NCI-H2196 (cell line): Measurements from ENCODE around the gene HAL.
"Not testable (repeated sequence)": the region's sequence is repeated elsewhere in the genome, so short reads cannot be mapped to it uniquely, and the experiment has no call there.

Source experiments
- DNase-seq: peaks from one replicate; lab custom pipeline; 2025; ENCODE audit not compliant: unreplicated experiment; lab: John Stamatoyannopoulos, UW

The HAL gene

GRCh38 chr12:95978351-95978750 lies 17.8 kb downstream of the HAL start:
- DNase-seq = no peak

GRCh38 chr12:95977764-95978305 lies 18.3 kb downstream of the HAL start:
- DNase-seq = no peak

- DNase-seq = no peak
Observed at GRCh38 chr12:95976416-95976832, 19.7 kb downstream of the HAL start.

DNA sequence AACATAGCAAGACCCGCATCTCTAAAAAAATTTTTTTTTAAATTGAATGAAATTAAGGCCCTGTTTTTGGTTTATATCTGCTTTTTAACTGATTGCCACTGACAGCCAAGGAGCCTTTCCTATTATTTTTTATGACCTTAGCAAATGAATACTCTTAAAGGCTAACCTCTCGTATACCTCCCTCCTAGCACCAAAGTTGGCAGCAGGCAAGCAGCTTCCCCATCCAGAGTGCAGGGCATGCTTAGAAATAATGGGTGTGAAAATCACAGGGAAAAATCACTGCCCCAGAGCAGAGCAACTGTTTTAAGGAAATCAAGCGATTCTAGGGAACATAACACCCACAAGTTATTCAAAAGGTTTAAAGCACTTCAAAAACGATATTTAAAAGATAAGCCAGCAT lies 20.7 kb downstream of the HAL start:
- DNase-seq = no peak

GRCh38 chr12:95974358-95974757 lies 21.8 kb downstream of the HAL start:
- no peak for DNase-seq

- DNase-seq = no peak
Observed at GRCh38 chr12:95972832-95973456, 23.2 kb downstream of the HAL start.

DNA sequence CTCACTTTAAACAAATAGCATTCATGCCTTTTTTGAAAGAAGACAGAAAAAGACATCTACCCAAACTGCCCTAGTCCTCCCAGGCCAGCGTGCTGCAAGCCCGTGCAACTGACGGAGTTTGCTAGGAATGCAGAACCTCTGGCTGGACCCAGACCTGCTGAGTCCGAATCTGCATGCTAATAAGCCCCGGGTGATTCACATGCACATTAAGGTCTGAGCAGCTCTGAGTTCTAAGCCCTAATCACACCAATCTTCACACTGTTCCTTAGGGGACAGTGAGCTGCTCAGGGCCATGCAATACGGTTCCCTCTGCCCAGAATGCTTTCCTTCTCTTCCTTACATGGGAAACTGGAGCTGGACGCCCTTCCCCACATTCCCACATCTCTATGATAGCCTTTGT lies 25.2 kb downstream of the HAL start:
- DNase-seq = no peak

- not testable (repeated sequence) for DNase-seq
Observed at GRCh38 chr12:95969116-95969515, 27.0 kb downstream of the HAL start.

DNA sequence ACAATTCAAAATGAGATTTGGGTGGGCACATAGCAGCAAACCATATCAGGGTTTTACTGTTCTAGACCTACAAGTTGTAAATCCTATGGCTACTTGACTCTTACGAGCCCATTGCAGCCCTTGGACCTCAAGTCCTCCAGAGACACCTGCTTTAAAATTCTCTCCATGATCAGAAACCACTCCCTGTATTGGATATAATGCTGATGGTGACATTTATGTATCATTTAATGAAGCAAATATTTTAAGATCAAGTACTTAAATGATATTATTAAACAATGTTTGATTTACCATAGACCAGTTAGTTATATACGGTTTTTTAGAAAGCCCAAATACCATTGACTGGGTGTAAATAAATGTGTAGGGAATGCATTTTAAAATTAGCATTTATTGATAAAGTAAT lies 28.8 kb downstream of the HAL start:
- no peak for DNase-seq

DNA sequence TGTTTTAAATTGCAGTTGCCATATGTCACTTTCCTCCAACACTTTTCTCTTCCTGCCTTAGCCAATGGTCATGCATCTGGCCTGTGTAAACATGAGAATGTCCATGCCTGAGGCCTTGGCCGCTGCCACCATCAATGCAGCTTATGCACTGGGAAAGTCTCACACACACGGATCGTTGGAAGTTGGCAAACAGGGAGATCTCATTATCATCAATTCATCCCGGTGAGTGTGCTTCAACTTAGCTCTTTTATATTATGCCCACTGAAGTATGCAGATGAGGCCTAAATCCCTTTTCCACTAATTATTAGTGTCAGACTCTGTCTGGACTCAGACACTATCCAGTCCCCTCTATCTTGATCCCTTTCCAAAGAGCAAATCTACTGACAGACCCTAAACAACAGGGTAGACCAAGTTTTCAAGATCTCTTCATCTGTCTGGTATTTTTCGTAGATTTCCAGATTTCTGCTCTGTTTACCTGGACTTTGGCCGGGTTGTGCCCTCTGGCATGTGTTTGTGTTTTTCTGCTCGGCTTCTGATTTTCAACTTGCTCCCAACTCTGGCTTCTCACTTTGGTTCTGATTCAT lies 29.8 kb downstream of the HAL start:
- no peak for DNase-seq

GRCh38 chr12:95963096-95963495 lies 33.0 kb downstream of the HAL start:
- DNase-seq = no peak

- no peak for DNase-seq
Observed at GRCh38 chr12:95962222-95962621, 33.9 kb downstream of the HAL start.

DNA sequence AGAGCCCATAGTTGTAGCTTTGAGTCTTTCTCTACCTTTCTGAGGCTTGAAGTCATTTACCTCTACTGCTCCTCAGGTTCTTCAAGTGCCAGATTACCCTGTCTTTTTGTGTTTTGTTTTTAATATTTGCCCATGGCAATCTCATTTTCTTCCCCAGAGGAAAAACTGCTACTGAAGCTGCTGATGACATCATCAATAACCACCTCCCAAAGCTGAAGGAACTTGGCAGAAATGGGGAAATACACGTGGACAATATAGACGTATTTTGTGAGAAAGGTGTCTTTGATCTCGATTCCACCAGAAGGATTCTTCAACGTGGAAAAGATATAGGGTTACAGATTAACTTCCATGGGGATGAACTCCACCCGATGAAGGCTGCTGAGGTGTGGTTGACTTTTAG lies 35.9 kb downstream of the HAL start:
- DNase-seq = no peak

GRCh38 chr12:95959107-95959506 lies 37.0 kb downstream of the HAL start:
- DNase-seq = peak; percentile 15

- no peak for DNase-seq
Observed at GRCh38 chr12:95956557-95957145, 39.5 kb downstream of the HAL start.

DNA sequence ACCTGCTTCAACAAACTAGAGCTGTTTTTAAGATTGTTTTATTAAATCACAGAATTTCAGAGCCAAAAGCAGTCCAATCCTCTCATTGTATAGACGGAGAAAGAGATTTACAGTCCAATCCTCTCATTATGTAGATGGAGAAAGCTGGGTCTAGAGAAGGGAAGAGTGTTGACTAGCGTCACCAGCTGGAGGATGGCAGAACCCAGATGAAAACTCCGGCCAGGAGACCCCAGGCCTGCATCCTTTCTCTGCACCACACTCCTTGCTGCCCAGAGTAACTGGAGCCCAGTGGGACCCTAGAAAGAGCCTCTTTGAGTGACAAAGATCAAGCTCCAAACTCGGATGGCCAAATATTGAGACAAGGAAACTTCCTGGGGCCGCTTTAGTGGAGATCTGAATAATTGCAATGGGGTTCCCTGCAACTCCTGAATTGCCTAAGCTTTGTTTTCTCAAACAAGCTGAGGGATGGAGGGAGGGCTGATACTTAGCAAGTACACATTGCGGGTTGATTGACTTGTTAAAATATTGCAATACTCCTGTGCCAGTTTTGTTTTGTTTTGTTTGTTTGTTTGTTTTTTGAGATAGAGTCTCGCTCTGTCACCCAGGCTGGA lies 40.5 kb downstream of the HAL start:
- DNase-seq = no peak

DNA sequence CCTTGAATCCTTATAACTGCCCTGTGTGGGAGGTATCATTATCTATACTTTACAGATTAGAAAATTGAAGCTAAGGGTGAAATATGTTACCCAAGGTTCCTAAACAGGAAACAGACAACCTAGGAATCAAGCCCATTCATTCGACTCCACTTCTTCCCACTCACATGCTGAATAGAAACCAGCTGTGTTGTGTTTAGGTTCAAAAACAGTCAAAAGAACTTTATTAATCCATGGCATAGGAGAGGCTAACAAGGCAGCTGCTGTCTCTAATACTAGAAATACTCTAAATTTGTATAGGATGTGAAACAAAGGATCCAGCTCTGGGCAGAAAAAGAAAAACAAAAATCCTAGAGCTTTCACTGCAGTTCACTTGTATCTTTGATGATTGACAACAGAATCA lies 43.1 kb downstream of the HAL start:
- no peak for DNase-seq

- peak; percentile 12 for DNase-seq
Observed at GRCh38 chr12:95951515-95951914, 44.6 kb downstream of the HAL start.

- DNase-seq = no peak
Observed at GRCh38 chr12:95949477-95950206, 46.5 kb downstream of the HAL start.

DNA sequence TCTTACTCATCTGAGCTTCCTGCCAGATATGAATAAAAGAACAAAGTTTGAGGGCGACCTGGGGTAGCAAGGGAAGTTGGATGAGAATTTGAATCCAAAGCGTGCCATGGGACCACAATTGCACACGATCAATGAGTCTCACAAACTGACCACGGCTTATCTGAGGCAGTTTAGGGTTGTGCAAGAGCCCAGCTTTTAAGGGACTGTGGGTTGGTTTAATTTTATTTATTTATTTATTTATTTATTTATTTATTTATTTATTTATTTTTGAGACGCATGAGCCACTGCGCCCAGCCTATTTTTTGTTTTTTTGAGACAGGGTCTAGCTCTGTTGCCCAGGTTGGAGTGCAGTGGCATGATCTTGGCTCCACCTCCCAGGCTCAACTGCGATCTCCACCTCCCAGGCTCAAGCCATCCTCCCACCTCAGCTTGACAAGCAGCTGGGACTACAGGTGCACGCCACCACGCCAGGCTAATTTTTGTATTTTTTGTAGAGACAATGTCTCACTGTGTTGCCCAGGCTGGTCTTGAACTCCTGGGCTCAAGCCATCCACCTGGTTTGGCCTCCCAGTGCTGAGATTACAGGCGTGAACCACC lies 51.9 kb downstream of the HAL start:
- no peak for DNase-seq

DNA sequence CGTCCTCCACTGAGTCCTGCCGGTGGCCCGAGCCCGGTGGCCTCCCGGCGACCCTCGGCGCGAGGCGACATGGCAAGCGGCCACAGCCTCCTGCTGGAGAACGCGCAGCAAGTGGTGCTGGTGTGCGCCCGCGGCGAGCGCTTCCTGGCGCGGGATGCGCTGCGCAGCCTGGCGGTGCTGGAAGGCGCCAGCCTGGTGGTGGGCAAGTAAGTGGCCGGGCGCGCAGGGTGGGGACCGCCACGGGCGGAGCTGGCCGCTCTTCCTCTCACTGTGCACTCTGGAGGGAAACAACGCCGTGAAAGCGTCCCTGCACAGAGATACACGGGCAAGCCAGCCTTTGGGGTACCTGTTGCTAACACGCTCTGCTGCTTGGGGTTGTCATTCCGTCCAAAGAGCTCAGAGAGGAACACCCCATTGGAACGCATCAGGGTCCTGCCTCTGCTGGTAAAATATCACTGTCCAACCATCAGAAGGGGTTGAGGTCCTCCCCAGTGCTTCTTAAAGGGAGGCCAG lies 52.8 kb downstream of the HAL start, which contains the start of gene AMDHD1:
TSS of gene AMDHD1 (plus strand) at position 2 of the 513 bp plus-strand sequence. CDS start at position 70, 68 bp downstream.
- DNase-seq = peak; percentile 46
